H1 (cell line): Measurements from ENCODE around the gene DEFB126. TPM values are rescaled to one million over a fixed set of nuclear protein-coding genes. Genes with fewer than 3 reads are reported as not detected.

Experiments
- ASH2L ChIP-seq: fragments of 200-600, 300-600 bp; sonication (generic); IDR thresholded peaks from one replicate; pipeline ENCODE4 v1.7.1; 2017; ENCODE audit warnings: low read length
- GABPA ChIP-seq: IDR thresholded peaks from 2 replicates; pipeline ENCODE4 v1.6.1; 2011; ENCODE audit warnings: mild to moderate bottlenecking, low read length, moderate library complexity, borderline replicate concordance; ENCODE audit not compliant: insufficient read depth
- HDAC6 ChIP-seq: IDR thresholded peaks from one replicate; pipeline ENCODE4 v1.7.1; 2012; ENCODE audit warnings: low read depth, mild to moderate bottlenecking, inconsistent platforms, low read length, moderate library complexity
- KDM1A ChIP-seq: fragments of 200-600, 300-600 bp; sonication (generic); IDR thresholded peaks from 2 replicates; pipeline ENCODE4 v1.7.1; 2016; ENCODE audit warnings: mild to moderate bottlenecking, low read length, borderline replicate concordance
- KDM4A ChIP-seq: IDR thresholded peaks from one replicate; pipeline ENCODE4 v1.7.1; 2012; ENCODE audit warnings: low read depth, mild to moderate bottlenecking, moderate library complexity, low read length, inconsistent platforms; ENCODE audit not compliant: severe bottlenecking
- MAFK ChIP-seq: IDR thresholded peaks from 2 replicates; pipeline ENCODE4 v1.6.1; 2012; ENCODE audit warnings: low read depth, mild to moderate bottlenecking, improper control_type of control experiment, low read length
- SIRT6 ChIP-seq: IDR thresholded peaks from one replicate; pipeline ENCODE4 v1.7.1; 2012; ENCODE audit warnings: low read length, inconsistent platforms
- SUZ12 ChIP-seq: fragments of 200-600 bp; sonication (generic); IDR thresholded peaks from 2 replicates; pipeline ENCODE4 v1.6.1; 2012; ENCODE audit warnings: mild to moderate bottlenecking, inconsistent platforms, low read length, moderate library complexity, mixed read lengths
- polyA plus RNA-seq, 7 experiments: library from polyadenylated mRNA; depleted of rRNA in 3 of 7; stranded (reverse) in 5 of 7; unstranded in 2 of 7; fragments of >200 nt in 5 of 7; fragments of 200-250 nt in 2 of 7; gene quantifications; 1 replicate in 5 of 7; 2 replicates in 1 of 7; 4 replicates in 1 of 7; pipeline versions ENCODE4 v1.2.1 to v1.2.3, GENCODE V29; 2011 to 2013; ENCODE audit warnings: missing spikeins in 2 of 7, mixed read lengths in 2 of 7
- total RNA-seq: library from RNA; stranded (reverse); fragmentation: NEBNext Ultra II Directional; extraction: Animal tissue kit (Norgen Biotek cat#: 25700); gene quantifications from 2 replicates; pipeline ENCODE4 v1.2.1, GENCODE V29; 2021
- TF ChIP-seq, protein P1 (sequence below): fragments of 300-600 bp; sonication (generic); IDR thresholded peaks from 2 replicates; pipeline ENCODE4 v1.7.1; 2012; ENCODE audit warnings: low read length, moderate library complexity, mild to moderate bottlenecking, inconsistent platforms; ENCODE audit not compliant: insufficient replicate concordance
- TF ChIP-seq, protein P2 (sequence below): IDR thresholded peaks from 2 replicates; pipeline ENCODE4 v1.6.1; 2012; ENCODE audit warnings: inconsistent platforms
- TF ChIP-seq, protein P3 (sequence below): IDR thresholded peaks from 2 replicates; pipeline ENCODE4 v1.6.1; 2012; ENCODE audit warnings: inconsistent platforms

Gene DEFB126
- total and polyA plus RNA-seq, 2 of the 8 experiments (the other 6 are each of a cell fraction or from before 2014, with no cell fraction given) = not detected

DNA sequence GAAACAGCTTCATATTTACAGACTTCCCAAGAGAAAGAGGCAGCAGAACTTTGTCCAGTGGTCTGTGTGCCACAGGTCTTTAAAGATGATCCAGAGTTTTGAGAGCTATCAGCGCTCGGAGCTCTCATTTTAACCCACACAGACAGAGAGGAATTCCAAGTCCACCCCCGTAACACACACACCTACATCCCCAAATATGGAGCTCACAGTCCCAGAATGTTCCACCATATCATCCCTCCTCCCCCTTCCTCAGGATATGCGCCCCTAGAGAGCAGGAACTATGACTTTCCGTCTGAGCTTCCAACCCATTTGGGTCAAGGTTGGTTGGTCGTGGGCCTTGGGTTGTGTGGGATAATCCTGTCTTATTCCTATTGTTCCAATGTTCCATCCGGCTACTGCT, 47.2 kb downstream of the DEFB126 start, which contains the start of gene DEFB128 (continued):
- TF ChIP-seq, protein P1, sequence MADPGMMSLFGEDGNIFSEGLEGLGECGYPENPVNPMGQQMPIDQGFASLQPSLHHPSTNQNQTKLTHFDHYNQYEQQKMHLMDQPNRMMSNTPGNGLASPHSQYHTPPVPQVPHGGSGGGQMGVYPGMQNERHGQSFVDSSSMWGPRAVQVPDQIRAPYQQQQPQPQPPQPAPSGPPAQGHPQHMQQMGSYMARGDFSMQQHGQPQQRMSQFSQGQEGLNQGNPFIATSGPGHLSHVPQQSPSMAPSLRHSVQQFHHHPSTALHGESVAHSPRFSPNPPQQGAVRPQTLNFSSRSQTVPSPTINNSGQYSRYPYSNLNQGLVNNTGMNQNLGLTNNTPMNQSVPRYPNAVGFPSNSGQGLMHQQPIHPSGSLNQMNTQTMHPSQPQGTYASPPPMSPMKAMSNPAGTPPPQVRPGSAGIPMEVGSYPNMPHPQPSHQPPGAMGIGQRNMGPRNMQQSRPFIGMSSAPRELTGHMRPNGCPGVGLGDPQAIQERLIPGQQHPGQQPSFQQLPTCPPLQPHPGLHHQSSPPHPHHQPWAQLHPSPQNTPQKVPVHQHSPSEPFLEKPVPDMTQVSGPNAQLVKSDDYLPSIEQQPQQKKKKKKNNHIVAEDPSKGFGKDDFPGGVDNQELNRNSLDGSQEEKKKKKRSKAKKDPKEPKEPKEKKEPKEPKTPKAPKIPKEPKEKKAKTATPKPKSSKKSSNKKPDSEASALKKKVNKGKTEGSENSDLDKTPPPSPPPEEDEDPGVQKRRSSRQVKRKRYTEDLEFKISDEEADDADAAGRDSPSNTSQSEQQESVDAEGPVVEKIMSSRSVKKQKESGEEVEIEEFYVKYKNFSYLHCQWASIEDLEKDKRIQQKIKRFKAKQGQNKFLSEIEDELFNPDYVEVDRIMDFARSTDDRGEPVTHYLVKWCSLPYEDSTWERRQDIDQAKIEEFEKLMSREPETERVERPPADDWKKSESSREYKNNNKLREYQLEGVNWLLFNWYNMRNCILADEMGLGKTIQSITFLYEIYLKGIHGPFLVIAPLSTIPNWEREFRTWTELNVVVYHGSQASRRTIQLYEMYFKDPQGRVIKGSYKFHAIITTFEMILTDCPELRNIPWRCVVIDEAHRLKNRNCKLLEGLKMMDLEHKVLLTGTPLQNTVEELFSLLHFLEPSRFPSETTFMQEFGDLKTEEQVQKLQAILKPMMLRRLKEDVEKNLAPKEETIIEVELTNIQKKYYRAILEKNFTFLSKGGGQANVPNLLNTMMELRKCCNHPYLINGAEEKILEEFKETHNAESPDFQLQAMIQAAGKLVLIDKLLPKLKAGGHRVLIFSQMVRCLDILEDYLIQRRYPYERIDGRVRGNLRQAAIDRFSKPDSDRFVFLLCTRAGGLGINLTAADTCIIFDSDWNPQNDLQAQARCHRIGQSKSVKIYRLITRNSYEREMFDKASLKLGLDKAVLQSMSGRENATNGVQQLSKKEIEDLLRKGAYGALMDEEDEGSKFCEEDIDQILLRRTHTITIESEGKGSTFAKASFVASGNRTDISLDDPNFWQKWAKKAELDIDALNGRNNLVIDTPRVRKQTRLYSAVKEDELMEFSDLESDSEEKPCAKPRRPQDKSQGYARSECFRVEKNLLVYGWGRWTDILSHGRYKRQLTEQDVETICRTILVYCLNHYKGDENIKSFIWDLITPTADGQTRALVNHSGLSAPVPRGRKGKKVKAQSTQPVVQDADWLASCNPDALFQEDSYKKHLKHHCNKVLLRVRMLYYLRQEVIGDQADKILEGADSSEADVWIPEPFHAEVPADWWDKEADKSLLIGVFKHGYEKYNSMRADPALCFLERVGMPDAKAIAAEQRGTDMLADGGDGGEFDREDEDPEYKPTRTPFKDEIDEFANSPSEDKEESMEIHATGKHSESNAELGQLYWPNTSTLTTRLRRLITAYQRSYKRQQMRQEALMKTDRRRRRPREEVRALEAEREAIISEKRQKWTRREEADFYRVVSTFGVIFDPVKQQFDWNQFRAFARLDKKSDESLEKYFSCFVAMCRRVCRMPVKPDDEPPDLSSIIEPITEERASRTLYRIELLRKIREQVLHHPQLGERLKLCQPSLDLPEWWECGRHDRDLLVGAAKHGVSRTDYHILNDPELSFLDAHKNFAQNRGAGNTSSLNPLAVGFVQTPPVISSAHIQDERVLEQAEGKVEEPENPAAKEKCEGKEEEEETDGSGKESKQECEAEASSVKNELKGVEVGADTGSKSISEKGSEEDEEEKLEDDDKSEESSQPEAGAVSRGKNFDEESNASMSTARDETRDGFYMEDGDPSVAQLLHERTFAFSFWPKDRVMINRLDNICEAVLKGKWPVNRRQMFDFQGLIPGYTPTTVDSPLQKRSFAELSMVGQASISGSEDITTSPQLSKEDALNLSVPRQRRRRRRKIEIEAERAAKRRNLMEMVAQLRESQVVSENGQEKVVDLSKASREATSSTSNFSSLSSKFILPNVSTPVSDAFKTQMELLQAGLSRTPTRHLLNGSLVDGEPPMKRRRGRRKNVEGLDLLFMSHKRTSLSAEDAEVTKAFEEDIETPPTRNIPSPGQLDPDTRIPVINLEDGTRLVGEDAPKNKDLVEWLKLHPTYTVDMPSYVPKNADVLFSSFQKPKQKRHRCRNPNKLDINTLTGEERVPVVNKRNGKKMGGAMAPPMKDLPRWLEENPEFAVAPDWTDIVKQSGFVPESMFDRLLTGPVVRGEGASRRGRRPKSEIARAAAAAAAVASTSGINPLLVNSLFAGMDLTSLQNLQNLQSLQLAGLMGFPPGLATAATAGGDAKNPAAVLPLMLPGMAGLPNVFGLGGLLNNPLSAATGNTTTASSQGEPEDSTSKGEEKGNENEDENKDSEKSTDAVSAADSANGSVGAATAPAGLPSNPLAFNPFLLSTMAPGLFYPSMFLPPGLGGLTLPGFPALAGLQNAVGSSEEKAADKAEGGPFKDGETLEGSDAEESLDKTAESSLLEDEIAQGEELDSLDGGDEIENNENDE = no peak
- TF ChIP-seq KDM1A (no peak), SUZ12 (no peak), KDM4A (no peak), MAFK (no peak), HDAC6 (no peak), GABPA (no peak), ASH2L (no peak), SIRT6 (no peak)
- TF ChIP-seq, protein P2, sequence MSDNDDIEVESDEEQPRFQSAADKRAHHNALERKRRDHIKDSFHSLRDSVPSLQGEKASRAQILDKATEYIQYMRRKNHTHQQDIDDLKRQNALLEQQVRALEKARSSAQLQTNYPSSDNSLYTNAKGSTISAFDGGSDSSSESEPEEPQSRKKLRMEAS = no peak
- TF ChIP-seq, protein P3, sequence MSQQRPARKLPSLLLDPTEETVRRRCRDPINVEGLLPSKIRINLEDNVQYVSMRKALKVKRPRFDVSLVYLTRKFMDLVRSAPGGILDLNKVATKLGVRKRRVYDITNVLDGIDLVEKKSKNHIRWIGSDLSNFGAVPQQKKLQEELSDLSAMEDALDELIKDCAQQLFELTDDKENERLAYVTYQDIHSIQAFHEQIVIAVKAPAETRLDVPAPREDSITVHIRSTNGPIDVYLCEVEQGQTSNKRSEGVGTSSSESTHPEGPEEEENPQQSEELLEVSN = no peak
